NCI-H2227 treated with DMSO at 0.1 percent for 48 hours (cell line): Measurements from ENCODE around the gene LTBP3.

Experiments
- DNase-seq: peaks from one replicate; lab custom pipeline; 2025; lab: John Stamatoyannopoulos, UW

LTBP3 gene

DNA sequence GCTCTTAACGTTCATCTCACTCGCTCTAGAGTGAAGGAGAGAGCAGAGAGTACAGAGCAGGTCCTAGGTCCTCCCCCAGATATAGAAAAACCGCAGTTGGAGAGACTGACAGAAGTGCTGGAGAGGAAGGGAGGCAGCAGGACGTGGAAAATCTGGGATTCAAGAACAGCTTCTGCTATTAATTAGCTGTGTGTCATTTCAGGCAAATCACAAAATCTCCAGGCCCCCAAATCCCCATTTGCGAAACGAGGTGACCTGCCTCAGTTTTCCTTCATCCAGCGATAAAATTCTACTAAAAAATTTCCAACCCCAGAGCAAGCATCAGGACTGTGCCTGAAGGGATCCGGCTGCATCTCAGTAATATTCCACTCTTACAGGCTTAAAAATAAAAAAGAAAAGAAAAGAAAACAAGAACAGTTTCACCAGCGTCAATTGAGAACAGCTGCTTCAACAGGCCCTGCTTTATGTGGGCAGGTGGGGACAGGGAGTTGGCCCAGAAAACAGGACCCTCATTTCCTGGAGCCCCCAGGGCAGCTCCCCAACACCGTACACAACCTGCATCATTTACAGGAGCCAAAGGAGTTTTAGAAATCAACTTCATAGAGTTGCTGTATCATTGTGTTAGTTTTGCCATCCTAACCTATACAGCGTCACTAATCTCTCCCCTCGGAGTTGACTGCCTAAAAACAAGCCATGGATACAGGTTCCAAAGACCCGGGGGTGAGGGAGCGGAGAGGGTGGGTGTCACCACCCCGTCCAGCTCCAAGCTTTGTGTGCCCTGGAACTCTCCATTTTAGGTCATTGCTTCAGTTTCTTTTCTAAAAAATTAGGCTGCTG lies 61.6 kb downstream of the LTBP3 start:
- DNase-seq: peak; percentile 77

DNA sequence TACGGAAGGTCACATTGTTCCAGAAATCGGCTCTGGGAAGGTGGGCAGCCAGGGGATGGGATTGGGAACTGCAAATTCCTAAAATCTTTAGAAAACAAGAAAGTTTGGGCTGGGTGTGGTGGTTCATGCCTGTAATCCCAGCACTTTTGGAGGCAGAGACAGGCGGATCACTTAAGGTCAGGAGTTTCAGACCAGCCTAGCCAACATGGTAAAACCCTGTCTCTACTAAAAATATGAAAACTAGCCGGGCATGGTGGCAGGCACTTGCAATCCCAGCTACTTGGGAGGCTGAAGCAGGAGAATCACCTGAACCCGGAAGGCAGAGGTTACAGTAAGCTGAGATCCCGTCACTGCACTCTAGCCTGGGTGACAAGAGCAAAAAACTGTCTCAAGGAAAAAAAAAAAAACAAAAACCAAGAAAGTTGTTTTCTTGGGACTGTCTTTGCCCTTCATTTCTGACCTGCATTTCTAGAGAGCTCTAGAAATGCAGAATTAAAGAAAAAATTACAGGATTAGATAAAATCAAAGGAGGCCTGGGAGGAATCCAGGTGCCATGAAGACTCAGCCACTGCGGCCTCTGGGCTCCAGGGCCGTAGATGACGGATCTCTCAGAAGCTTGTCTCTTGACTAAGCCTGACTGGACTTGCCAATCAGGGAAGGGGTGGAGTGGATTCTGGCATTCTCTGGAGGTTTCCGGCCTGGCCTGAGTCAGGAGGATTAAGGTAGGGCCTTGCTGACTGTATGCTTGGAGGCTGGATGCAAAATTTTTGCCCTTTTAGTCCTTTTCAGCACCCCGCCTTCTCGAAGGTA lies 64.6 kb downstream of the LTBP3 start:
- DNase-seq: no peak

DNA sequence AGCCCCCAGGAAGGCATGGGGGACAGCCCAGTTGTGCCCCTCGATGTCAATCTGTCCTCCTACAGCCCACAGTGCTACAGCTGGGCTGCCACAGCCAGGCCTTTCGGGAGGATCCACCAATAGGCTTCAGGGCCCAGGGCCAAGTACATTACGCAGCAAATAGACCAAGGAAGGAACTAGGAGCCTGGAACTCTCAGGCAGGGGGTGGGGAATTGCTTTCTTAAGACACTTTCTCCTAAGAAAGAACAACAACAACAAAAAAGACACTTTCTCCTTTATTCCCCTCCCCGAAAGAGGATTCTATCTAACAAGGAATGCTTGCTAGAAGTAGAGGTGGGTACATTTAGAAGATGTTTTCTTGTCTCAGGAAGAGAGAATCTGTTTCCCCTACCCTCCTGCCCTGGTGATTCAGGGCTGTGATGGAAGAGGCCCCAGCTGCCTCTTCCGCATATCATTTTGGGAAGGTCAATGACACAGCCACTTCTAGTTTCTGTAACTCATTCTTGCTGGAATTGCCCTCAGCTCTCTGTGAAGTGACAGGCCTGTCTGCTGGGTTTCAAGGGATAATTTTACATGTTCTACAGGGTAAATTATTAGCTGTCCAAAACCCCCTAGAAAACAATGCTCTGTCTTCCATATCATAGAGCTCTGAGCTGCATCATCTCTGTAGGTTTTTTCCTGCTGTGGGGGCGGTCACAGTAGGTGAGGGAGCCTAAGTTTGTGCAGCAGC lies 65.4 kb downstream of the LTBP3 start:
- DNase-seq: peak; percentile 92

DNA sequence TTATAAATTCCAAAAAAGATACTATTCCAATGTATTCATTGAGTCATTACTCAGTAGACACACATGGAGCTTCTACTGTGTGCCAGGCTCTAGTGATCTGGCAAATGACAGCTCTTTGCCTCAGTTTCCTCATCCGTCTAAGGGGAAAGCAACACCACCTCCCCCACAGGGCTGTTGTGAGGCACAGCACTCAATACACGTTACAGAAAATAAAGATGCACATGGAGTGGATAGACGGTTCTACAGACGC lies 65.8 kb downstream of the LTBP3 start:
- no peak for DNase-seq

DNA sequence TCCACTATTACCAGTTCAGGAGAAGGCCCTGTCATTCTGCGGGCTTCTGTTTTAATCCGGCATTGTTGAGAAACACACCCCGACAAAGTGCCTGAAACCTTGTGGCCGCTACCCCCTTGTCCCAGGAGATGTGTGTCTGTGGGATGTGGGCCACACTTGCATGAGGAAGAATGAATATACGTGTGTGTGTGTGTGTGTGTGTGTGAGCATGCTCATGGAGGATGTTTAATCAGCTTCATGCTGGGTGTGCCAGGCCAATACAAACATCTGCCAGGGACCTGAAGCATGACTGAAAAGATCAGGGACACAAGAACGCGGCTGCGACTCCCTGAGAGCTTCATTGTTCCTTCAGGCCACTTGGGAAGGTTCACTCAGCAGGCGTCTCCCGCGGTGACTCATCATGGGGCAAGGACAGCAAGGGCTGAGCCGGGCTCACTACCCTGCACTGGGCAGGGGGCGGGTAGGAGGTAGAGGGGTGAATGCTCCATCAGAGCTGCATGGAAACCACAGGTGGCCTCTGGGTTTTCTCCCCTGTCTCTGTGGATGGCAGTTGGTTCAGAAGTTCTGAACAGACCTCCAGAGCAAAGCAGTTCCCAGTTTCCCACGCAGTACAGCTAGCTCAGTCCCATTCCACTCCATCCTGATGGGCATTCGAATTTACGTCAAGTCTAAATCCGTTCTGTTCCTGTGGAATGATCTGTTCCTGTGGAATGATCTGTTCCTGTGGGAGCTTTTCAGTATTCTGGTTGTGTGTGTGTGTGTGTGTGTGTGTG lies 66.4 kb downstream of the LTBP3 start:
- peak; percentile 74 for DNase-seq

DNA sequence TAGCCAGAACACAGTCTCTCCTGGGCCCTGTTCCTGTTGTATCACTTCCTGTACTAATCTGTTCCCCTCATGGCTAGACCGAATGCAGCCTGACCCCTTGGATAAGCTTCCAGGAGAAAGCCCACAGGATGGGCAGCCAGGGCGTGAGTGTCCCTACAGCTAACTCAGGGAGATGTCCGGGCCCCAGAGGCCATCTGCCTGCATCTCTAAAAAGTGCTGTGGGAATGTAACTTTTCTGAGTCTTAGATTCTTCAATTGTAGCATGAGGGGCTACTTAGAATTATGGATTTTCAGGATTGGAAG lies 67.0 kb downstream of the LTBP3 start:
- DNase-seq: no peak

DNA sequence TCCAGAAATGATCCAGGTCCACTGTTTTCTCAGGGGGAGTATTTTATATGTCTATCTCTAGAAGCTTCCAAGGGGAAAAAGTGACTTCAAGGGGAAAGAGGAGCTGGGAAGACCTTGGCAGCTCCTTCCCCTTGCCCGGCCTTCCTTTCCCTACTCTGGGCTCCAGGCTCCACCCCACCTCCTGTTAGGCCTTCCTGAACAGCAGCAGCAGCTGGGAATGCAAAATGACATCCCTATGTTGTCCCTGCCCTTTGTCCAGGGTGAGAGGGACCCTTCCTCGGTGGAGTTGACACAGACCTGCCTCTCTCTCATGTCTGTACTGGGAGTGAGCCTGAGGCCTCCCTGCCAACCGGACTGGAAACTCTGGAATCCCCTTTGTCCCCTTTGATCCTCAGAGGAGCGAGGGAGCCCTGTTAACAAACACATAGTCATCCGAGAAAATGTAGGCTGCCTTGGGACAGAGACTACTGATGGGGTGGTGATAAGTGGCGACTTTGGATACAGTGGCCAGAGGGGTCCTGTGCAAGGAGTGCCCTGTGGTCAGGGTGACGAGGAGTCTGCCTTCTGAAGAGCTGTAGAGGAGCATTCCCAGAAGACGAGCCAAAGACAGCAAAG lies 68.3 kb downstream of the LTBP3 start:
- no peak for DNase-seq

DNA sequence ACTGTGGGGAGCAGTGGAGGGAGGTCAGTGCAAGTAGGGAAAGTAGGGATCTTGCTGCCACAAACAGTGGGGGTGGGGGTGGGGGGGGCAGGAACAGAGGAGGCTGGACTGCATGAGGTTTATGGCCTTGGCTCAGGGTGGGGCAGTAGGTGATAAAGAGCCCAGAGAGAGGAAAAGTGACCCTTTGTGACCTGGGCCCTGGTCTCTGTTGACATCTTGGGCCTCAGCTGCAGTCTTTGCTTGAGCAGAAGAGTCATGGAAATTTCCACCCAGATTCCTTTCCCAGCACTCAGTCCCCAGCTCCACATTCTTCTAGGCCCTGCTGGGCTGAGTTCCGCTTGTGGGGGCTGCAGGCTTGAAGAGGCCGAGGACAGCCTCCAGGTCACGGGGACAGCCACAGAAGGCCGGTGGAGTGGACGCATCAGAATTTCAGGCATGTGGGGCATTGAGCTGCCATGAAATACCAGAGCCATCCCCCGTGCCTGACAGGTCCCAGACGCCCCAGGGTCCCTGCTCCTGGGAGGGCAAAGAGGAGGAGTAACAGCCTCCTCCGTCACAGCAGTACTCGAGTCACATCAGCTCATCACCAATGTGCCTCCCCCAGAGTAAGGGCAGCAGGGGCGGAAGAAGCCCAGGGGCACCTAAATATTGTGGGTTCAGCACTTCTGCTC lies 69.0 kb downstream of the LTBP3 start:
- DNase-seq: no peak
